Esophagus muscularis mucosa (tissue), 4 donors: ENCODE measurements around the gene MARK3.

Experiments used
- EP300 ChIP-seq: sonication (generic); formaldehyde crosslinking; IDR thresholded peaks from one replicate; pipeline ENCODE4 v1.6.1; 2017; ENCODE audit warnings: antibody characterized with exemption
- POLR2A ChIP-seq: fragments of 450-650 bp; IDR thresholded peaks from one replicate; pipeline ENCODE4 v1.6.1; 2017; ENCODE audit warnings: antibody characterized with exemption, moderate library complexity, mild to moderate bottlenecking, low read depth
- POLR2AphosphoS5 ChIP-seq, 2 donors: sonication (generic); formaldehyde crosslinking; IDR thresholded peaks; one replicate each; pipeline ENCODE4 v1.6.1; 2017; ENCODE audit warnings: antibody characterized with exemption in 2 of 2
- TF ChIP-seq, protein P1 (sequence below), 3 experiments: fragments of 200-600 bp in 2 of 3; fragments of 450-650 bp in 1 of 3; sonication (generic) in 2 of 3; IDR thresholded peaks; one replicate each; pipeline ENCODE4 v1.5.1; 2017 to 2019; ENCODE audit warnings: antibody characterized with exemption in 3 of 3, mild to moderate bottlenecking in 2 of 3, moderate library complexity in 1 of 3

DNA sequence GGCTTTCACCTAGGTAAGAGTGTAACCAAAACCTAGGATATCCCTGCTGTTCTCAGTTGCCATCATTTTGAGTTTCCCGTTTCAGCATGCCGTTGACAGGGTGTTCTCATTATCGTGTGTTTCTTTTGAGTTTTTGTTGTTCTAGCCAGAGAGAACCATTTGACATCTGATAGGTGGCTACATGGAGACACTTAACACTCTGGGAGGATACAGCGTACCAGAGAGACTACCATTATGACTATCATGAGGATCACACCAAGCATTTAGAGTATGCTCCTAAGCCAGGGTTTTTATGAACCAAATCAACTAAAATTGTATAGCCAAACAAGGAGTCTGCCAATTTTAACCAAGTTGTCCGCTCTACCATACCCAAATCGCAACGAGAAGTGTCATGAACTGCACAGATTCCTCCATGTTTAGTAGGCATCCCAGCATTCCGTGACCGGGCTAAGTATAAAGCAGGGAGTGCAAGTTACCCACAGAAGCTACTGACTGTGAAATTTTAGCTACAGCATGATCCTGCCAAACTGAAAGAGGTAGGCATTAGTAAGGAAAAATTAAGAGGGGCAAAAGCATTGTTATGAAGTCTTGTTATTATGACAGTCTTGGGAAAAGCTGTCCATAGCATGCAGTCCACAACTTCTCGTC lies 48.8 kb downstream of the MARK3 start:
- TF ChIP-seq, protein P1, sequence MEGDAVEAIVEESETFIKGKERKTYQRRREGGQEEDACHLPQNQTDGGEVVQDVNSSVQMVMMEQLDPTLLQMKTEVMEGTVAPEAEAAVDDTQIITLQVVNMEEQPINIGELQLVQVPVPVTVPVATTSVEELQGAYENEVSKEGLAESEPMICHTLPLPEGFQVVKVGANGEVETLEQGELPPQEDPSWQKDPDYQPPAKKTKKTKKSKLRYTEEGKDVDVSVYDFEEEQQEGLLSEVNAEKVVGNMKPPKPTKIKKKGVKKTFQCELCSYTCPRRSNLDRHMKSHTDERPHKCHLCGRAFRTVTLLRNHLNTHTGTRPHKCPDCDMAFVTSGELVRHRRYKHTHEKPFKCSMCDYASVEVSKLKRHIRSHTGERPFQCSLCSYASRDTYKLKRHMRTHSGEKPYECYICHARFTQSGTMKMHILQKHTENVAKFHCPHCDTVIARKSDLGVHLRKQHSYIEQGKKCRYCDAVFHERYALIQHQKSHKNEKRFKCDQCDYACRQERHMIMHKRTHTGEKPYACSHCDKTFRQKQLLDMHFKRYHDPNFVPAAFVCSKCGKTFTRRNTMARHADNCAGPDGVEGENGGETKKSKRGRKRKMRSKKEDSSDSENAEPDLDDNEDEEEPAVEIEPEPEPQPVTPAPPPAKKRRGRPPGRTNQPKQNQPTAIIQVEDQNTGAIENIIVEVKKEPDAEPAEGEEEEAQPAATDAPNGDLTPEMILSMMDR (IDR thresholded peaks at IDR 0.05): no peak
- TF ChIP-seq EP300 (no peak), POLR2AphosphoS5 (IDR thresholded peaks at IDR 0.05) (no peak), POLR2A (no peak)
